Activated CD4-positive, CD25-positive, alpha-beta regulatory T cell treated with anti-CD3 and anti-CD28 coated beads, Interleukin-2, amount 50 U/mL, for 24 hours (primary cell): ENCODE results near the gene IFT81.
"Not testable (repeated sequence)": the region's sequence is repeated elsewhere in the genome, so short reads cannot be mapped to it uniquely, and the experiment has no call there.

Source experiments
- ATAC-seq, 2 donors: fragments of 150-1000 bp; cut with Tn5 transposase; one replicate each; pipeline ENCODE4 v1.10.0; 2021; ENCODE audit warnings: mild to moderate bottlenecking in 1 of 2, moderate library complexity in 1 of 2

The IFT81 gene

DNA sequence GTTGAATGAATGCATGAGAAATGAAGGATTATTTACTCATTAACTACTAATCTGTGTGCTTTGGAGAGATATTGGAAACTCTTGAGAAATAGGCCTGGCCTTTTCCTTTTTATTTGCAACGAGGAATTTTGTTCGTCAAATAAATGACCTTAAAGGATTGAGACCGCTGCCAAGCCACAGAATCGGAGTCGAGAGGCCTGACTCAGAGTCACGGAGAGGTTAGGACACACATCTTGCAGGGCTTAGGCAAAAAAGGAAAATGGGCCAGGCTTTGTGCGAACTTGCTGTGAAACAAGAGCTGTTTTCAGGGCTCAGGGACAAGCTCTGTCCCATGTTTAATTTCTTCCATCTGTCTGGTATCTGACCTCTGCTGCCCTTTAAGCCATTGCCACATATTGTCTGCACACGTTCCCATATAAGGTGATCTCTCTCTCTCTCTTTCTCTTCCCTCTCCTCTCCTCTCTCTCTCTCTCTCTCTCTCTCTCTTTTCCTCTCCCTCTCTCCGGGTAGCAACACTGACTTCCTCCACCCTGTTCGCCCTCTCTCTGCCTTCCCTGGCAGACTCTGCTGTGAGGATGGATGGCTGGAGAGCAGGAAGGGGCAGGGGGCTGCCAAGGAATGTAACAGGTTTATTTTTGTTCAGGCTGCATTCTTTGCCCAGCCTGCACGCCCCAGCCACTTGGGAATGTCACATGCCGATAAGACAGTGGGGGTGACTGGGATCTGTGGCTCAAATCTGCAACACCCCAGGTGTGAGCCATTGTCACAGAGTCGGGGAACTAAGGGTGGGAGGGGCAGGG, 14.9 kb upstream of the IFT81 start:
- no peak for ATAC-seq

DNA sequence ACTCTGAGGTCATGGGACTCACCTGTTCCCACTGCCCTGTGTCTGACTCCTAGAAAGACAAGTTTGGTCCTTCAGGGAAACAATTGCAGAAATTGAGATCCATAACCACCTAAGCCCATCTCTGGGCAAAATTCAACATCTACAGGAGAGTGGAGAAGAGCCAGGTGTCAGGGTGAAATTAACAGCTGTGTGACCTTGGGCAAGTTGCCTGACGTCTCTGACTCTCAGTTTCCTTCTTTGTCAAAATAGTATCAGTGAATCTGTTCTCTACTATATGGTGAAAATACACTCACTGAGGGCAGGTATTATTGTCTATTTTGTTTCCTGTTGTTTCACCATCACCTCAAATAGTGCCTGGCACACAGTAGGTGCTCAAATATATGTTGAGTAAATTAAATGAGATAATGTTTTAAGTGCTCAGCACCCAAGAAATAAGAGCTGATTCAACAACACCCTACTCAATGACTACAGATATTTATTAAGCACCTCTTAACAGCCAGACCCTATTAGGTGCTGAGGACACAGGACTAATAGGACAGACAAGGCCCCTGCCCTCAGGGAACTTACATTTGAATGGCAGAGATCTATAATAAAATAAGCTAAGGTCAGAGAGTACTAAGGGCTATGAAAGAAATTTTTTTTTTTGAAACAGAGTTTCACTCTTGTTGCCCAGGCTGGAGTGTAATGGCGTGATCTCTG, 14.2 kb upstream of the IFT81 start:
- no peak for ATAC-seq

DNA sequence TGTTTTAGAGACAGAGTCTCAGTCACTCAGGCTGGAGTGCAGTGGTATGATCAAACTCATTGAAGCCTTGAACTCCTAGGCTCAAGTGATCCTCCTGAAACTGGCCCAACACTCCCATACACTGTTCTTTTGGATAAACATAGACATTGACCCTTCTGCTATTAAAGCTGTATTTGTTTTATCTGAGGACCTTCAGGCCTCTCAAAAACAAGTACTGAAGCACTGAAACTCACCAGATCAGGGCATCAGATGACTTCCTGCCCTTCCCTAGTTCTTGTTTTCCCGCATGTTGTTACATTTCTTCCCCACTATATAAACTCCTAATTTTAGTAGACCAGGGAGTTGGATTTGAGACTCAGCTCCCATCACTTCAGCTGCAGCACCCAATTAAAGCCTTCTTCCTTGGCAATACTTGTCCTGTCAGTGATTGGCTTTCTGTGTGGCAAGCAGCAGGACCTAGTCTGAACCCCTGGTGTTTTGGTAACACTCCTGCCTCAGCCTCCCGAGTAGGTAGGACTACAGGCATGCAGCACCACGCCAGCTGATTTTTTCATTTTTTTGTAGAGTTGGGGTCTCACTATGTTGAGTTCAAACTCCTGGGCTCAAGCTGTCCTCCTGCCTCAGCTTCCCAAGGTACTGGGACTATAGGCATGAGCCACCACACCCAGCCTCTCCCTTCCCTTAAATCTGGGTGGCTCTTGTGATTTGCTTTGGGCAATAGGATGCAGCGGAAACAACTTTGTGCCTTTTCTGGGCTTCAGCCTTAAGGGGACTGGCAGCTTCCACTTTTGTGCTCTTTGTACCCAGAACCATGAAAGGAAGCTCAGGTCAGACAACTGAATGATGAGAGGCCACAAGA, 12.5 kb upstream of the IFT81 start:
- ATAC-seq, result no peak

DNA sequence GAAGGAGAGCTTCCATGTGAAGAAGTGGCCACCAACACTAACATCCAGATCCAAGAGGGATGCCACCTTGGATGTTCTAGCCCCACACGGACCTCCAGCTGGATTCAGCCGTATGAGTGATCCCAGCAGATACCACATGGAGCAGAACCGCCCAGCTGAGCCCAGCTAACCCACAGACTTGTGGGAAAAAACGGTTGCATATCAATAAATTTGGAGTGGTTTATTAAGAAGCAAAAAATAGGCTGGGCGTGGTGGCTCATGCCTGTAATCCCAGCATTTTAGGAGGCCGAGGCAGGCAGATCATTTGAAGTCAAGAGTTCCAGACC, 11.9 kb upstream of the IFT81 start:
- ATAC-seq, result no peak

DNA sequence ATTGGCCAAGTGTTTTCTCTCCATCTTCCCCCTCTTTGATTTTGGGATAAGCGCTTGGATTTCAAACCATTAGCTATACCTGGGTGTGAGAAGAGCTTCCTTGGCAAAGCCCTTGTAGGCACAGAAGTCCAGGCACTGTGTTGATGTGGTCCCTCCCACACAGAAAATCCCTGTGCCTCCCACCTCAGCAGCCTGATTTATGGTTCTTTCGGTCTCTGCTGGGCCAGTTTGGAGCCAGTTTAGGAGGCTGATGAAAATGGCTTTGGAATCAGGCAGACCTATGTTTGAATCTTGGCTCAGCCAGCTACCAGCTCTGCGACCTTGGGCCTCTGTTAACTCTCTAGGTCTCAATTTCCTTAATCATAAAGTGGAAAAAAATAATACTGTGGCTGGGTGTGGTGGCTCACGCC, 9.6 kb upstream of the IFT81 start:
- no peak for ATAC-seq

DNA sequence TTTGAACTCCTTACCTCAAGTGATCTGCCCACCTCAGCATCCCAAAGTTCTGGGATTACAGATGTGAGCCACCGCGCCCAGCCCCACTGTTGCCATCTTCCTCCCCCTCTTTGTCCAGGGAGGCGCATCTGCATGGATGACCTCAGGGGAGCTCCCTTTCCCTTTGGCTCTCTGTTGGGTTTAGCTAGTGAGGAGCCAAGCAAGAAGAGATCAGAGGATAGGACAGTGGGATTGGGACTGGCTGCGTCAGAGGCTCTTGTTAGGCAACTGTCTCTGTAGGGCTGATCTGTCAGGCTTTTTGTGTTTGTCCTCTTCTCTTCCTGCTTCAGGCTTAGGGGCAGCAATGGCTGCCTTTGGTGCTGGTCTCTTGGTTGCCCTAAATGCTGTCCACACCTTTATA, 8.5 kb upstream of the IFT81 start:
- no peak for ATAC-seq

DNA sequence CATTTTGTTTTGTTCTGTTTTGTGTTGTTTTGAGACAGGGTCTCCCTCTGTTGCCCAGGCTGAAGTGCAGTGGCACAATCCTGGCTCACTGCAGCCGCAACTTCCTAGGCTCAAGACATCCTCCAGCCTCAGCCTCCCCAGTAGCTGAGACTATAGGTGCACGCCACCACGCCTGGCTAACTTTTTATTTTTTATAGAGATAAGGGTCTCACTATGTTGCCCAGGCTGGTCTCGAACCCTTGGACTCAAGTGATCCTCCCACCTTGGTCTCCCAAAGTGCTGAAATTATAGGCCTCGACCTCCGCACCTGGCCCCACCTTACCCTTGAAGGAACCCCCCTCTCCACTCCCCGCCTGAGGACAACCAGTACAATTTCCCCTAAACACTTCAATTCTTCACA, 7.5 kb upstream of the IFT81 start:
- ATAC-seq, result no peak

DNA sequence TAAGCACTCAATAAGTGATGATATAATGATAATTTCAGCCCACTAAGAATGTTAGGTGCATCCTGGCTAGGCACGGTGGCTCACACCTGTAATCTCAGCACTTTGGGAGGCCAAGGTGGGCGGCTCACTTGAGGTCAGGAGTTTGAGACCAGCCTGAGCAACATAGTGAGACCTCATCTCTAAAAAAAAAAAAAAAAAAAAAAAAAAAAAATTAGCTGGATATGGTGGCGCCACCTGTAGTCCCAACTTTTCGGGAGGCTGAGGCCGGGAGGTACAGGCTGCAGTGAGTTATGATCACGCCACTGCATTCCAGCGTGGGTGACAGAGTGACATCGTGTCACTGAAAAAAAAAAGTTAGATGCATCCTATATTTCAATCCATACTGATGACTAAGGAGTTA, 6.9 kb upstream of the IFT81 start:
- ATAC-seq, result not testable (repeated sequence)

DNA sequence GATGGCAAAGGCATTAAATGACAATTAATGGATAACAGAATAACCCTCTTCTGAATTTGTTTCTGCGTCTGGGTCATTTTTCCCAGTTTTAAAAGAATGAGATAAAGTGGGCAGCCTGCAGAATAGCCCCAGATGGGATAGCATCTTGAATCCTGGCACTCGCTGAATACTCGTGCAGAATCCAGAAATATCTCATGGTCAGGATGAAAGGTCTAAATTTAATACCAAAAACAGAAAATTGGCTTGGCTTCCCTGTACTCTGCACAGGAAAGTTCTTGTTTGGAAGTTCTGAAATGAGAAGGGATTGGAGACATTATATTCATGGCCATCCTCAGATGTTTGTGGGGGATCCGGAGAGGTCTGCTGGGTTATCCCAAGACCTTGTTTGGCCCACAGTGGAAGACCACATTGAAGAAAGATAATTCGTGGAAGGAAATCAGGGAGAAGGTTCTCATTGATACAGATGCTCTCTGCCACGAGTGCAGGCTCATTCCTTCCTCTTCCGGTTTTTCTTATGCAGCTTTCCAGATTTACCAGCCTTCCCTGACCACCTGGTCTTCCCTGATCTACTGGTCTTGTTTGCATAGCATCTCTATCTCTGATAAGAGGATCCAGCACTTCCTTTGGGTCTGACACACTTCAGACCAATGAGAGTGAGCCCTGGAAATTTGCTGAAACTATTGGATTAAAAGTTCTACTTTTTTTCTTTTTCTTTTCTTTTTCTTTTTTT, 6.0 kb upstream of the IFT81 start:
- no peak for ATAC-seq

DNA sequence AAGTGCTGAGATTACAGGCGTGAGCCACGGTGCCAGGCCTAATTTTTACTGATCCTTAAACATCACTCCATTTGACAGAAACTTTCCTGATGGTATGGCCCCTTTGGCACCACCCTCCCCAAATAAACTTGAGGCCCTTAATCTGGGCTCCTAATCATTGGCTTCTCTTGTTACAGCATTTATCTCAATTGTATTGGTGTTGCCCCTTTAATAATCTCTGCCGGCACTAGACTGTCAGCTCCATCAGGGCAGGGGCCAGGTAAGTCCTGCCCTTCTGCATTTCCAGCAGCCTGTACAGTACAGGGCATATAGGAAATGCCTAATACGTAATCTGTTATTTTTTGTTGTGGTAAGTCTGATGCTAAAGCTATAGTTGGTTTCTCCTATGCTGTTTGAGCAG, 1.2 kb upstream of the IFT81 start:
- no peak for ATAC-seq

DNA sequence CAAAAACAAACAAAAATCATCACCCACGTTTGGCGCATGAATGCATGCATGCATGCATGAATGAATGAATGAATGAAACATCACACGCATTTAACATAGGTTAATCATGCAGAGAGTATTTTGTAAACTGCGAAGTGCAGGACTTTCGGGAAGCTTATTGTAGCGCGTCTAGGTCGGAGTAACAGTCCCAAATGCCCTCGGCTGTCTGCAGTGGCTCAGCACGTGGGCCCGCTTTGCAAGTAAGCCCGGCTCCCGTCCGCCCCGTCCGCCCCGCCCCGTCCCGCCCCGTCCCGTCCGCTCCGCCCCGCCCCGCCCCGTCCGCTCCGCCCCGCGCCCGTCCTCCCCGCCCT, 263 bp upstream of the IFT81 start:
- ATAC-seq, result peak; percentile 84 to 88

DNA sequence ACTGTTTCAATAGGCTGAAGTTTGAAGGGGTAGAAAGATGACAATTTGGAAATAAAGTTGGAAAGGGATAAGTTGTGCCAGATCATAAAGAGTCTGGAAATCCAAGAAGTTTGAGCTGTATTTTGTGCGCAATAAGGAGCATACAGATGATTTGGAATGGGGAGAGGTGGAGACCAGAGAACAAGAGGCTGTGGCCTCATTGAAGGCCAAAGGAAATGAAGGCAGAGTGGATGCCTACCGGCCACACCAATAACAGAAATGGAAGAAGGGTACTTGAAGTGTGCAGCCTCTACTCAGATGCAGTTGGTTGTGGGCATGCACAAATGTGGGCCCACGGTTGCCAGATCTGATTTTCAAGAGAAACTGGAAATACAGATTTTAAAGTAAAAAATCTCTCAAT, 2.4 kb downstream of the IFT81 start:
- ATAC-seq, result no peak

DNA sequence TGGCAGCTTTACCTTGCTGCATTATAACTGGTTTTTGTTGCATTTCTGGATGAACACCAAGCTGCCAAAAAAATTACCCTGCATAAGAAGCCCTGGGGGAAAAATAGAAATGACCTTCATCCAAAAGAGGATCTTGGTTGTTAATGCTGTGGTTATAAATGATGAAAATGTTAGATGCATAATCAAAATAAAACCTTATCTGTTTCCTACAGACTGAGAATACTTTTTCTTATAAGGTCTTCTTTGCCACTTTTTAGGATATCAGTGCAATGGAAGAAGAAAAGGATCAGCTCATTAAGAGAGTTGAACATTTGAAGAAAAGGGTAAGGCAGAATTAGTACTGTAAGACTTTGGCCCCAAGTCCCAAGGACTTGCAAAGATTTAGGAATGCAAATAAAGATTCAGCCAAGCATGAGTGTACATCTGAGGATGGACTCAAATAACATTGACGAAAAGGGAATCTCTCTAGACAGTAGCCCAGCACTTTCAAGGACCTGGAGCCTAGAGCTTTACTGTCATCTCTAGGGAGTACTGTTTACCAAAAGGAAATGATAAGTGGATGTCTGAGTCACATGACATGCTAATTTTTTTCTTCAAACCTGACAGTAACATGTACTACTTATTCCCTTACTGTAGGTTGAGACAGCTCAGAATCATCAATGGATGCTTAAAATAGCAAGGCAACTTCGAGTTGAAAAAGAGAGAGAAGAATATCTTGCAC, 10.7 kb downstream of the IFT81 start:
- peak in 1 of 2 donors; percentile 49 for ATAC-seq

DNA sequence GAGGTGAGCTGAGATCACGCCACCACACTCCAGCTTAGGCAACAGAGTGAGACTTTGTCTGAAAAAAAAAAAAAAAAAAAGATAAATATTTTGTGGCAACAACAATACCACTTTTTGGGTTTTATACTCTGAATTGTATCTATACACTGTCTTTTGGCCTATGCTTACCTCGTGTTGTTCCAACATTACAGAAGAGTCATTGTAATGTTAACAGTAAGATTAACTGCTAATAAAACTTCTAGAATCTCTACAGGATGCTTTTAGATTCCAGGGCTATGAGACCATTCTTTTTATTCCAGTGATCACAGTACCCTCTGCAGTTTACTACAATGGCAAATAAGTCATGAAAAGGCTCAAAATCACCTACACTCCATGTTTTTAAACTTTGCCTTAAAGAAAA, 11.6 kb downstream of the IFT81 start:
- ATAC-seq, result no peak

DNA sequence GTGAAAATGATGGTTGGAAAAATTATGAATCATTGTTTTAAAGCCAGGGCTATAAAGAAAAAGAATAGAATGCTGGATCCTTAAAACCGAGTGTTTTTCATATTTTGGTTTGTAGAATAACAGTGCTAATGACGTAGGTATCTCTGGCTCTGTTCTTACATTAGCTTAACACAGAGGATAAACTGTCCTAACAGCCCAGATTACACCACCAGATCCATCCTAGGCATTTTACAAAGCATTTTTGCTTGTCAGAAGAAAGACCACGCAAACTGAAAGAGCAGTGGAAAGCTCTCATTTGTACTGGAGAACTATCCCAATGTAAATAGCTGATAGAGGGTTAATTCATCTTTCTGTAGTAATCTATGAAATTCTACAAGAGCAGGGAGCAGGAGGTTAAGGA, 13.6 kb downstream of the IFT81 start:
- no peak for ATAC-seq

DNA sequence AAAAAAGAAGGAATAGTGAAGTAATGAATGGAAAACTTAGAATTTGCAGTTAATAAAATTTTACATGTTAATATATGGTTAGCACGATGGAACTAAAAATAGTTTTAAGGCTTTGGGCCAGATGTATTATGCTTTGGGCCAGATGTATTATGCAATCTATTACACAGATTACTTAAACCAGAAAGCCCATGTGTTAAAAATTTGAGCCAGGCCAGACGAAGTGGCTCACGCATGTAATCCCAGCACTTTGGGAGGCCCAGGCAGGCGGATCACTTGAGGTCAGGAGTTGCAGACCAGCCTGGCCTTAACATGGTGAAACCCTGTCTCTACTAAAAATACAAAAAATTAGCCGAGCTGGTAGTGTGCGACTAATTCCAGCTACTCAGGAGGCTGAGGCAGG, 17.2 kb downstream of the IFT81 start:
- no peak for ATAC-seq

DNA sequence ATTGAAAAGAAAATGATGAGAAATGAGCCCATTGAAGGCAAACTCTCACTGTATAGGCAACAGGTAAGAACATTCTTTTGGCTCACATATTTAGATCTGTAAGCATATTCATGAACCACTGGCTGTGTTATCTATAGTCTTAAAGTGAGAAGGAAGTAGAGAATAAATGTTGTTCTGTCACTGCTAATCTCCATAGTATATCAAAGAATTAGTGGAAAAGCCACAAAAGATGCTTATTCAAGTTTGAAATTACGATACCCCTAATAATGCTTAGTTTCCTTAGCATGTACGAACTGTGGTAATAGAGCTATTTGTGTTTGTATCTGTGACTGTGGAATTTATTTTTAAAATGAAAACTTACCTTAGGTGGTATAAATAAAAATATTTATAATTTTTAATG, 22.8 kb downstream of the IFT81 start:
- no peak for ATAC-seq

DNA sequence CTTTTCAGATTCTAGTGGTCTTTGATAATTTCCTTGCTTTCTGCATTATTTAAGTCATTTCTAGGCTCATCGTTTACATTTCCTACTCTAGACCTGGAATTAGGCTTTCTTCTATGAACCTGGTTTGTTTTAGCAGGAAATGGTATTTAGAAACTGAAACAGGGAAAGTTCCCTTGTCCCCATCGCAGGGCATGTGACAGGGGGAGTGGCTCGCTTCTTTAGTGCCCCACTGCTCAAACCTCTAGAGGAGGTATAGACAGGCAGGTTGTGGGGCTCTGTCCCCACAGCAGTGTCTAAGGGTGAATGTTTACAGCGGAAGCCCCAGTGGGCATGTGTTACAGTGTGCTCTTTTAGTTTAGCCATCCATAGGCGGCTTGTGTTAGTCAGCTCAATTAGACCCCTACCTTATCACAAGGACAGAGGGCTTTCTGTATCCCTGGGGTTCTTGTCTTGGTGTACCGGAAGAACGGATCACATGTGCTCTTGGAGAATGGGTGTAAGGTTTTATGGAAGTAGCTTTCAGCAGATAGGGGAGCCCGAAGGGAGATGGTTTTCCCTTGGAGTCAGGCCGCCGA, 25.0 kb downstream of the IFT81 start:
- ATAC-seq, result no peak

DNA sequence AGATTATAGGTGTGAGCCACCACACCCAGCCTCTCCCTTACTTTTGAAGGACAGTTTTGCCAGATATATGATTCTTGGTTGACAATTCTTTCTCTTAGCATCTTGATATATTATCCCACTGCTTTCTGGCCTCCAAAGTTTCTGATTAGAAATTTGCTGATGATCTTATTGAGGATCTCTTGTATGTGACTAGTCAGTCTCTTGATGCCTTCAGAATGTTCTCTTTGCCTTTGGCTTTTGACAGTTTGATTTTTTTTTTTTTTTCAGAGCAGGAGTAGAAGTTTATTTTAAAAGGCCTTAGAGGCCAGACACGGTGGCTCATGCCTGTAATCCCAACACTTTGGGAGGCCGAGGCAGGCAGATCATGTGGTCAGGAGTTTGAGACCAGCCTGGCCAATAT, 32.6 kb downstream of the IFT81 start:
- no peak for ATAC-seq

DNA sequence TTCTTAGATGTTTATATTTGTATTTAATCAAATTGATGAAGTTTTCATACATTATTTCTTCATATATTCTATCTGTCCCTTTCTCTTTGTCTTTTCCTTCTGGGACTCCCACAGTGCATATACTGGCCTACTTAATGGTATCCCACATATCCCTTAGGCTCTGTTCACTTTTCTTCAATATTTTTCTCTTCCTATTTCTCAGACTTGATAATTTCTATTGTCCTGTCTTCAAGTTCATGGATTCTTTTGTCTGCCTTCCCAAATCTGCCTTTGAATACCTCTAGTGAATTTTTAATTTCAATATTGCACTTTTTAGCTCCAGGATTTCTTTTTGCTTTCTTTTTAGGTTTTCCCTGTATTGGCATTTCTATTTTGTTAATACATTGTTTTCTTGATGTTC, 33.4 kb downstream of the IFT81 start:
- ATAC-seq, result no peak

DNA sequence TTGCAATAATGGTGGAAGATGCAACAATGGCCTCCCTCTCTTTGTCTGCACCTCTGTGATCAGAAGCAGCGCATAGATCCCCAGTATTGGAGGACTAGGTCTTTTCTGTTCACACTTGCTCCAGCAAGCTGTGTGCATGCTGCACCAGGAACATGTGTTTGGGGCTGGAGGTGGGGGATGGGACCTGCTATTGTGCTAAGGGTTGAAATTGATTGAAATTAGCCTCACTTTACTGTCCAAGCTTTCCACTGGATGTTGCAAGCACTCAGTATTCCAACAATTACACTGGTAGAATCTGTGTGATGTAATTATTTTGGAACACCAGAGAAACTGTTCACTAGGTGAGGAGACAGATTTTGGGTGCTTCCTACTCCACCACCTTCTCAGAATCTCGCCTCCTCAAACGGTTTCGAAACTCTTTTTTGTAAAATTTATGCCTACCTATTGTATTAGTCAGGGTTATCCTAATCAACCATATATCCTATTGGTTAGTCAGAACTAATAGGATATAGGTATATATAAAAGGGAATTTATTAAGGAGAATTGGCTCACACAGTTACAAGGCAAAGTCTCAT, 35.6 kb downstream of the IFT81 start:
- ATAC-seq, result no peak
